Measurements from ENCODE around the gene SP3.

SP3 gene

GRCh38 chr2:173996766-173997165, 31.6 kb upstream of the SP3 start:
- DNase-seq (ENCODE audit: low read depth), result no peak

- DNase-seq (ENCODE audit: low read depth), result no peak
Observed at GRCh38 chr2:173993459-173993858, 28.3 kb upstream of the SP3 start.

- DNase-seq (ENCODE audit: low read depth), result peak; percentile 77
Observed at GRCh38 chr2:173991856-173992588, 26.8 kb upstream of the SP3 start.

- peak; percentile 80 for DNase-seq (ENCODE audit: low read depth)
Observed at GRCh38 chr2:173990970-173991819, 26.0 kb upstream of the SP3 start.

GRCh38 chr2:173990245-173990644, 25.1 kb upstream of the SP3 start:
- no peak for DNase-seq (ENCODE audit: low read depth)

- DNase-seq (ENCODE audit: low read depth), result no peak
Observed at GRCh38 chr2:173989884-173990215, 24.7 kb upstream of the SP3 start.

DNA sequence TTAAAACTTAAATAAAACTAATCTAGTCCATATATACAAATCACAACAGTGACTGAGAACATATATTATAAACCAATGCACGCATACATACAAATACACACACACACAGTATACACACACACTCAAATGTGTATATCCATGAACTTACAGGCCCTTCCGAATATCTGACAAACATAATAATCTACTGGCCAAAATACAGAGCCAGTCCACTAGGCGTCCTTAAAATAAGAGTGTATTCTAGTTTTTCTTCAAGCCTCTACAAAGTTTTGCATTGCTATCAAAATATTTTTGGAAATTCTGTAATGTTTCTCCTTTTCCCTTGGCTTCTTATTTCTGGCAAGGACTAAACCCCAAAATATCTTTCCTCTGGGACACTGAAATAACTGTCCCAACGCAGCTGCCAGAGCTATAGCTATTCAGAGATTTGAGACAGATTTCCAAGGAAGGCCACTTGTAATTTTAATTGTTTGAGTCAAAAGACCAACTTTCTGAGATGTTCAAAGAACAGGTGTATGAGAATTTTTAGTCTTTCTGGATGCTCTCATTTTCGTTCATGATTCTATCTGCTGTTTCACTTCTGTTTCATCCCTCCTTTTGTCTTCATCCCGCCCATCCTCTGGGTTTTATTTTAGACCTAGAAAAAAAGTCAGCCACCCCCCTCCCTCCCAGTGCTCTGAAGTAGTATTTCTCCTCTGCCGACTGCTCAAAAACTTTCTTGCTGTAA, 24.1 kb upstream of the SP3 start:
- peak; percentile 15 for DNase-seq (ENCODE audit: low read depth)

GRCh38 chr2:173986805-173987204, 21.6 kb upstream of the SP3 start:
- DNase-seq (ENCODE audit: low read depth), result peak; percentile 14

GRCh38 chr2:173985605-173985992, 20.4 kb upstream of the SP3 start:
- DNase-seq (ENCODE audit: low read depth), result no peak

DNA sequence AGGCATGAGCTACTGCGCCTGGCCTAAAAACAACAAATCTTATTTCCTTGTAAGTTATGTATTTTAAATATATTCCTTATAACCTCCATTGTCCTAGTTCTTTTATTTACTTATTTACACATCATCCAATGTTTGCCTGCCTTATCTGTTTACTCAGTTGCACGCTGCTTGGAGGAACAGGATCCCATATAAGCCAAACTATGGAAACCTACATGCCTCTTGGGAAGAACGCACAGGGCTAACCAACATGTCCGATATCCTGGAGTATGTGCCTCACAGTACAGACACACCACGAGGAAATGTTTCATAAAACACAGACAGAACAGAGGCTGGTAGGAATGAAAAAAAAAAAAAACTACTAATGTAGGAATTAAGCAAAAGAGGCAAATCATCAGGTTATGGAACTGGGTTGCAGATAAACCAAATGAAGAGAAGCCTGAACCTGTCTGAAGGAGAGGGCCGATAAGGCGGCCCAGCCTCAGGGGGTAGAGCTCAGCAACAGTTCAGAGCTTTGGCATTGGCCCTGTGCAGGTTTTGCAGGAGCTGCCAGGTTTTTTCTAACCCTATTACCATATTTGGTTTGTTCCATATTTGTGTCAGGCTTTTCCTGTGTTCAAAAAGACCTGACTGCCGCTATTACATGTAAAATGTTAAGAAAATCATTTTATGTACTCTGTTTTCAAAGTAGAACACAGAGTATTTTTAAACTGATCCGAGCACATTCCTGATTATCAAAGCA, 19.9 kb upstream of the SP3 start:
- DNase-seq (ENCODE audit: low read depth), result no peak

DNA sequence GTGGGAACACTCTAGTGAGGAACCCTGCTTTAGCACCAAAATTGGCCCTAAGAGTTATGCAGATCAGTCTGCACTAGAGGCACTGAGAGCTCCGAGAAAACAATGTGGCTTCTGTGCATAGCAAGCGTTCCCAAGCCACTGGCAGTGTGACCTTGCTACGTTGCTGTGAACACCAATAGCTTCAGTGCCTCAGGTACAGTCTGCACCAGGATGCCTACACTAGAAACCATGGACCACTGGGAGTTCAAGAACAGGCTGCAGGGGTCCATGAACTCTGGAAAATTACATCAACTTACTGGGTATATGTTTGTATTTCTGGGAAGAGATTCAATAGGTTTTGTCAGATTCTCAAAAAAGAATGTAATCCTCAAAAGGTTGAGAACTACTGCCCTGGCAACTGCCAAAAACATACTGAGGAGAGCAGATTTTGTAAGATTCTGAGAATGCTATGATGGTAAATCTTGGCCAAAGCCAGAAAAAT, 18.3 kb upstream of the SP3 start:
- peak; percentile 73 for DNase-seq (ENCODE audit: low read depth)

DNA sequence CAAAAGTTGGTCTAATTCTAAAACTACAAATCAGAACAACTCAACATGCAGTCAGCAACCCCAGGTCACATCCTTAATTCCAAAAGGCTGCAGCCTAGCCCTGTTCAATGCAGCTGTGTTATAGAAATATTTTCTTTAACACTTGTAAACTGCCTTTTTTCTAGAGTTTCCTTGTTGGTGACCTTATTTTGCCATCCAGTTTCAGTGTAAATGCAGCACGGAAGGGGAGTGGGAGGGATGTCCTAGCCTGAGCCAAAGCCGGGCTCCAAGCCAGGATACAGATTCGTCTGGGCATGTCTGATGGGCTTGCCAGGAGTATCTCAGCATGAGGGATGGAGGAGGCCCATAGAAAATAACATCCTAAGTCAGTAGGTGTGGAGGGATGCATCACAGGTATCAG, 17.7 kb upstream of the SP3 start:
- DNase-seq (ENCODE audit: low read depth), result peak; percentile 68

DNA sequence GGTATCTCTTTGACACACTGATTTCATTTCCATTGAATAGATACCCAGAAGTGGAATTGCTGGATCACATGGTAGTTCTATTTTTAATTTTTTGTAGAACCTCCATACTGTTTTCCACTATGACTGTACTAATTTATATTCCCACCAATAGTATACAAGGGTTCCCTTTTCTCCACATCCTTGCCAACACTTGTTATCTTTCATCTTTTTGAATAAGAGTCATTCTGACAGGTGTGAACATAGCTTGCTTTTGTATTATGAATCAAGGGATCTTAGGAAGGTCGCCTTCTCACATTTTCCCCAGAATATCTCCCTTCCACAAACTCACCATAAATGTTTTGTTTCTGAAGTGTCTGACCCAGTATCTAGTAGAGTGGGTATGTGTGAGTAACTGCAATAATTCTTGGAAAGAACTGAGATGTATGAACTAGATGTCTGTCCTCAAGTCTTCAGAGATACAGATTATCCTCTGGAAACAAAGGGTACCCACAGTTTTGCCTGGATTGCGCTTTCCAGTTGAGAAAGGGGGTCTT, 17.1 kb upstream of the SP3 start:
- DNase-seq (ENCODE audit: low read depth), result no peak

GRCh38 chr2:173981520-173981919, 16.3 kb upstream of the SP3 start:
- no peak for DNase-seq (ENCODE audit: low read depth)

DNA sequence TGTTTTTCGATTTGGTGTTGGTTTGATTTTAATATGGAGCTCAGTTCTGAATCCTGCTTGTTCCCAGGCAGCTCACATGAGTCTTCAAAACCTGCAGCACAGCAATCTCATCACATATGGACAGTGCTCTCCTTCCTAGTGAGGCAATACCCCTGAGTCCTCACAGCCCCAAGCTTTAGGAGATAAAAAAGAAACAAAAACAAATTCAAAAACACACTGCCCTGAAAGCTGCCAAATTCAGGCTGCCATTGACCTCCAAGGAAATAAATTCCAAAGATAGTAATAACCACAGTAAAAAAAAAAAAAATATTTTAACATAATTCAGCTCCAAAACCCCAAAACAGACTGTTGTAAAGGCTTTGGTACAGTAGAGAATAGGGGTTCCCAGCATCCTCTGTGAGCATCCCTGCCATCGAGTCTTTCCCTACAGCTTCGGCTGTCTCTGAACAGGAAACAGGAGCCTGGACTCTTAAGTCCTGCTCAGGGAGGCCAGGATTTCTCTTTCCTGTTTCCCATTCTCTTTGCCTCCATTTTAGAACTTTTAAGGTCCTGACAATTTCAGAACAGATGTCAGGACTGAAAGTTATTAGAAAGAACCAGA, 14.7 kb upstream of the SP3 start:
- DNase-seq (ENCODE audit: low read depth), result peak; percentile 33

DNA sequence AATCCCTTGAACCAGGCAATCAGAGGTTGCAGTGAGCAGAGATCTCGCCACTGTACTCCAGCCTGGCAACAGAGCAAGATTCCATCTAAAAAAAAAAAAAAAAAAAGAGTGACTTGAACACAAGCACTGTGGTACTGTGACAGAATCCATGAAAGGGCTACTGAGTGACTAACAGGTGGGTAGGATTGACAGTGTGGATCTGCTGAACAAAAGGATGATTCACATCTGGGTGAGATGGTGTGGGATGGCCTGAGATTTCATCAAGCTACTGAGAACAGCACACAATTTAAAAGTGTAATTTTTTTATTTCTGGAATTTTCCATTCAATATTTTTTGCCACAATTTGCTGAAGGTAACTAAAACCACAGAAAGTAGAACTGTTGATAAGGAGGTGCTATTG, 13.3 kb upstream of the SP3 start:
- DNase-seq (ENCODE audit: low read depth), result peak; percentile 5

- no peak for DNase-seq (ENCODE audit: low read depth)
Observed at GRCh38 chr2:173972636-173973035, 7.5 kb upstream of the SP3 start.

DNA sequence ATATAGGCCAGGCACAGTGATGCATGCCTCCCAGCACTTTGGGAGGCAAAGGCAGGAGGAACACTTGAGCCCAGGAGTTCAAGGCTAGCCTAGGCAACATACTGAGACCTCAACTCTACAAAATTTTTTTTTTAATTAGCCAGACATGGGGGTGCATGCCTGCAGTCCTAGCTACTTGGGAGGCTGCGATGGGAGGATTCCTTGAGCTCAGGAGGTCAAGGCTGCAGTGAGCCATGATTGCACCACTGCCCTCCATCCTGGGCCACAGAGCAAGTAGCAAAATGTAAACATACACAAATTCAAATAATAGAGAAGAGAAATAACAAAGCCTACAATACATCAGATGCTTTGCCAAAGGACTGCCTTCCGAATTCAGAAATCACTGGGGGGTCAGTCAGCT, 7.0 kb upstream of the SP3 start:
- DNase-seq (ENCODE audit: low read depth), result no peak

GRCh38 chr2:173970516-173970924, 5.3 kb upstream of the SP3 start:
- DNase-seq (ENCODE audit: low read depth), result no peak

DNA sequence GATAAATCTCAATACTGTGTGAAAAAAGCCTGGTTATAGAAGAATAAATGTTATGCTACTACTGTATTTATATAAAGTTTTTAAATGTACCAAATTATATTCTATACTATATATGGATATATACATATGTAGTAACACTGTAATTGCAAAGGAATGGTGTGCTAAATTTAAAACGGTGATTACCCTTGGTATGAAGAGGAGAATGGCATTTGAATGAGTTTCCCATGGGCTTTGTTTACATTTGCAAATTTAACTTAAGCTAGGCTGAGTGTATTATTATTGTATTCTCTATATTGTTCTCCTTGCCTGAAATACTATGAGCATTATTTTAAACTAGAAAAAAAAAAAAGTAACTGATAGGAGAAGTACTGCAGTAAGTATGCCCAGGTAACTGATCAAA, 4.7 kb upstream of the SP3 start:
- no peak for DNase-seq (ENCODE audit: low read depth)

GRCh38 chr2:173968551-173968950, 3.4 kb upstream of the SP3 start:
- no peak for DNase-seq (ENCODE audit: low read depth)

All from stromal cell of bone marrow (primary cell).